HepG2 (cell line): ENCODE measurements around the gene PSMC3IP. TPM values are rescaled to one million over a fixed set of nuclear protein-coding genes. Genes with fewer than 3 reads are reported as not detected.

Source experiments
- ASH2L ChIP-seq: fragments of 300-600, 200-600 bp; sonication (generic); IDR thresholded peaks from 2 replicates; pipeline ENCODE4 v1.7.0; 2017; ENCODE audit warnings: low read depth, mild to moderate bottlenecking, moderate library complexity, mixed read lengths, low read length; ENCODE audit not compliant: insufficient read length
- BORCS8-MEF2B ChIP-seq: sonication (generic); formaldehyde crosslinking; IDR thresholded peaks from 2 replicates; pipeline ENCODE4 v1.8.0; 2022; ENCODE audit warnings: mild to moderate bottlenecking, missing genetic modification reagents
- CHD2 ChIP-seq: IDR thresholded peaks from 2 replicates; pipeline ENCODE4 v1.6.1; 2011; ENCODE audit warnings: low read depth, low read length, improper control_type of control experiment
- ELF3 ChIP-seq: IDR thresholded peaks from 2 replicates; pipeline ENCODE4 v1.6.1; 2016; ENCODE audit warnings: missing genetic modification reagents, missing compliant biosample characterization
- ETV6 ChIP-seq: sonication (generic); formaldehyde crosslinking; conservative IDR thresholded peaks from 2 replicates; pipeline ENCODE4 v1.4.0; 2020; ENCODE audit warnings: missing genetic modification reagents
- GFI1 ChIP-seq: sonication (generic); formaldehyde crosslinking; IDR thresholded peaks from 2 replicates; pipeline ENCODE4 v1.5.0; 2020; ENCODE audit warnings: missing genetic modification reagents, mild to moderate bottlenecking, borderline replicate concordance
- KLF15 ChIP-seq: sonication (generic); formaldehyde crosslinking; IDR thresholded peaks from 2 replicates; pipeline ENCODE4 v1.8.1; 2023; ENCODE audit warnings: borderline replicate concordance, mild to moderate bottlenecking, inconsistent platforms, missing genetic modification reagents, mixed read lengths
- MAZ ChIP-seq, 2 experiments: sonication (generic) in 1 of 2; formaldehyde crosslinking in 1 of 2; IDR thresholded peaks; 2 replicates each; pipeline versions ENCODE4 v1.5.0 to v1.6.1; 2012 to 2020; ENCODE audit warnings: low read depth in 2 of 2, mild to moderate bottlenecking in 2 of 2, borderline replicate concordance in 1 of 2, improper control_type of control experiment in 1 of 2, low read length in 1 of 2, missing genetic modification reagents in 1 of 2, moderate library complexity in 1 of 2
- NFATC3 ChIP-seq: sonication (generic); formaldehyde crosslinking; IDR thresholded peaks from 2 replicates; pipeline ENCODE4 v1.5.1; 2020; ENCODE audit warnings: mild to moderate bottlenecking, missing genetic modification reagents
- SALL1 ChIP-seq: sonication (generic); formaldehyde crosslinking; IDR thresholded peaks from 2 replicates; pipeline ENCODE4 v1.8.0; 2022; ENCODE audit warnings: mild to moderate bottlenecking, missing genetic modification reagents
- TBL1XR1 ChIP-seq: fragments of 150-350 bp; IDR thresholded peaks from 2 replicates; pipeline ENCODE4 v1.6.1; 2014; ENCODE audit warnings: borderline replicate concordance, low read length; ENCODE audit not compliant: partially characterized antibody
- ZBTB20 ChIP-seq: sonication (generic); formaldehyde crosslinking; IDR thresholded peaks from 2 replicates; pipeline ENCODE4 v1.8.1; 2023; ENCODE audit warnings: missing genetic modification reagents, low read depth, mild to moderate bottlenecking, borderline replicate concordance
- ZNF317 ChIP-seq: sonication (generic); formaldehyde crosslinking; IDR thresholded peaks from 2 replicates; pipeline ENCODE4 v1.5.0; 2020; ENCODE audit warnings: mild to moderate bottlenecking, missing genetic modification reagents
- ZNF562 ChIP-seq: sonication (generic); formaldehyde crosslinking; IDR thresholded peaks from 2 replicates; pipeline ENCODE4 v1.8.0; 2022; ENCODE audit warnings: missing genetic modification reagents, borderline replicate concordance
- ZNF607 ChIP-seq: sonication (generic); formaldehyde crosslinking; IDR thresholded peaks from 2 replicates; pipeline ENCODE4 v1.5.1; 2020; ENCODE audit warnings: missing genetic modification reagents, mild to moderate bottlenecking, borderline replicate concordance
- ZNF773 ChIP-seq: sonication (generic); formaldehyde crosslinking; IDR thresholded peaks from 2 replicates; pipeline ENCODE4 v1.4.0; 2020; ENCODE audit warnings: missing genetic modification reagents, borderline replicate concordance
- ZNF790 ChIP-seq: sonication (generic); formaldehyde crosslinking; IDR thresholded peaks from 2 replicates; pipeline ENCODE4 v1.8.0; 2022; ENCODE audit warnings: missing genetic modification reagents, mild to moderate bottlenecking, borderline replicate concordance
- polyA plus RNA-seq, 8 experiments: library from polyadenylated mRNA; depleted of rRNA in 3 of 8; stranded (reverse) in 7 of 8; unstranded in 1 of 8; fragments of >200 nt; fragmentation: Illumina TruSeq in 4 of 8; extraction: Trizol in 4 of 8; gene quantifications; 2 replicates each; pipeline versions ENCODE4 v1.2.1 to v1.2.3, GENCODE V29; 2011 to 2016; ENCODE audit warnings: low read depth in 4 of 8, missing spikeins in 1 of 8, mixed read lengths in 1 of 8; ENCODE audit not compliant: insufficient read depth in 1 of 8
- total RNA-seq, 5 experiments: library from RNA; depleted of rRNA; stranded (reverse); fragments of >200 nt; fragmentation: Illumina TruSeq; extraction: Trizol; gene quantifications; 2 replicates each; pipeline ENCODE4 v1.2.3, GENCODE V29; 2016; ENCODE audit warnings: low read depth in 1 of 5
- TF ChIP-seq, protein P1 (sequence below), 2 experiments: sonication (generic) in 1 of 2; formaldehyde crosslinking in 1 of 2; IDR thresholded peaks; 2 replicates each; pipeline versions ENCODE4 v1.5.1 to v1.6.1; 2011 to 2020; ENCODE audit warnings: borderline replicate concordance in 1 of 2, low read depth in 1 of 2, low read length in 1 of 2, mild to moderate bottlenecking in 1 of 2, missing genetic modification reagents in 1 of 2, moderate library complexity in 1 of 2
- TF ChIP-seq, protein P2 (sequence below): sonication (generic); formaldehyde crosslinking; IDR thresholded peaks from 2 replicates; pipeline ENCODE4 v1.9.0; 2021; ENCODE audit warnings: missing genetic modification reagents, borderline replicate concordance
- TF ChIP-seq, protein P3 (sequence below): sonication (generic); formaldehyde crosslinking; IDR thresholded peaks from 2 replicates; pipeline ENCODE4 v1.4.0; 2020; ENCODE audit warnings: missing genetic modification reagents
- TF ChIP-seq, protein P4 (sequence below): sonication (generic); formaldehyde crosslinking; IDR thresholded peaks from 2 replicates; pipeline ENCODE4 v1.8.0; 2022; ENCODE audit warnings: mild to moderate bottlenecking, missing genetic modification reagents, moderate library complexity

Gene PSMC3IP
- total and polyA plus RNA-seq, 2 of the 13 experiments (the other 11 are each of a cell fraction or from before 2014, with no cell fraction given) = 6.5 to 22.4 TPM

DNA sequence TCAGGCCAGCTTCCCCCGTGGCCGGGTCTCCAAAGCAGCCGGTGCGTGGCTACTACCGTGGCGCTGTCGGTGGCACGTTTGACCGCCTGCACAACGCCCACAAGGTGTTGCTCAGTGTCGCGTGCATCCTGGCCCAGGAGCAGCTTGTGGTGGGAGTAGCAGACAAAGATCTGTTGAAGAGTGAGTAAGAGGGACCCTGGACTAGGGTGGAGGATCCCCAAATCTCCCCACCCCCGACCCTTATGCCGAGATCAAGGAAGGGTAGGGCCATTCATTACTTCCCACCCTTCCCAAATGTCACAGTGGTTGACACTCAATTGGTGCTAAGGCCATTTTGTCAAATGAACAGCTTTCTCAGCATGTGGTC lies 14.4 kb downstream of the PSMC3IP start (continued):
- 0 out of 2 replicates have a peak, but pooled peaks have one; percentile 62 for TF ChIP-seq KLF15 (CRISPR knock-in tag)
- TF ChIP-seq, protein P1, sequence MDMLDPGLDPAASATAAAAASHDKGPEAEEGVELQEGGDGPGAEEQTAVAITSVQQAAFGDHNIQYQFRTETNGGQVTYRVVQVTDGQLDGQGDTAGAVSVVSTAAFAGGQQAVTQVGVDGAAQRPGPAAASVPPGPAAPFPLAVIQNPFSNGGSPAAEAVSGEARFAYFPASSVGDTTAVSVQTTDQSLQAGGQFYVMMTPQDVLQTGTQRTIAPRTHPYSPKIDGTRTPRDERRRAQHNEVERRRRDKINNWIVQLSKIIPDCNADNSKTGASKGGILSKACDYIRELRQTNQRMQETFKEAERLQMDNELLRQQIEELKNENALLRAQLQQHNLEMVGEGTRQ (IDR thresholded peaks at IDR 0.05; ENCODE audit: low read depth, low read length) = 0 out of 2 replicates have a peak, but pooled peaks have one; percentile 7
- TF ChIP-seq, protein P1 (CRISPR knock-in tag; IDR thresholded peaks at IDR 0.05; ENCODE audit: borderline replicate concordance) = no peak
- 0 out of 2 replicates have a peak, but pooled peaks have one; percentile 34 for TF ChIP-seq ZNF773 (CRISPR knock-in tag)
- TF ChIP-seq ZNF562 (CRISPR knock-in tag) = no peak
- no peak for TF ChIP-seq ETV6 (CRISPR knock-in tag)
- no peak for TF ChIP-seq CHD2
- no peak for TF ChIP-seq BORCS8-MEF2B (CRISPR knock-in tag)
- no peak for TF ChIP-seq ZNF607 (CRISPR knock-in tag)
- TF ChIP-seq, protein P2, sequence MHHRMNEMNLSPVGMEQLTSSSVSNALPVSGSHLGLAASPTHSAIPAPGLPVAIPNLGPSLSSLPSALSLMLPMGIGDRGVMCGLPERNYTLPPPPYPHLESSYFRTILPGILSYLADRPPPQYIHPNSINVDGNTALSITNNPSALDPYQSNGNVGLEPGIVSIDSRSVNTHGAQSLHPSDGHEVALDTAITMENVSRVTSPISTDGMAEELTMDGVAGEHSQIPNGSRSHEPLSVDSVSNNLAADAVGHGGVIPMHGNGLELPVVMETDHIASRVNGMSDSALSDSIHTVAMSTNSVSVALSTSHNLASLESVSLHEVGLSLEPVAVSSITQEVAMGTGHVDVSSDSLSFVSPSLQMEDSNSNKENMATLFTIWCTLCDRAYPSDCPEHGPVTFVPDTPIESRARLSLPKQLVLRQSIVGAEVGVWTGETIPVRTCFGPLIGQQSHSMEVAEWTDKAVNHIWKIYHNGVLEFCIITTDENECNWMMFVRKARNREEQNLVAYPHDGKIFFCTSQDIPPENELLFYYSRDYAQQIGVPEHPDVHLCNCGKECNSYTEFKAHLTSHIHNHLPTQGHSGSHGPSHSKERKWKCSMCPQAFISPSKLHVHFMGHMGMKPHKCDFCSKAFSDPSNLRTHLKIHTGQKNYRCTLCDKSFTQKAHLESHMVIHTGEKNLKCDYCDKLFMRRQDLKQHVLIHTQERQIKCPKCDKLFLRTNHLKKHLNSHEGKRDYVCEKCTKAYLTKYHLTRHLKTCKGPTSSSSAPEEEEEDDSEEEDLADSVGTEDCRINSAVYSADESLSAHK = no peak
- no peak for TF ChIP-seq MAZ (IDR thresholded peaks at IDR 0.05; ENCODE audit: borderline replicate concordance, low read depth, low read length)
- 0 out of 2 replicates have a peak, but pooled peaks have one; percentile 14 for TF ChIP-seq MAZ (CRISPR knock-in tag; IDR thresholded peaks at IDR 0.05; ENCODE audit: low read depth)
- TF ChIP-seq, protein P3, sequence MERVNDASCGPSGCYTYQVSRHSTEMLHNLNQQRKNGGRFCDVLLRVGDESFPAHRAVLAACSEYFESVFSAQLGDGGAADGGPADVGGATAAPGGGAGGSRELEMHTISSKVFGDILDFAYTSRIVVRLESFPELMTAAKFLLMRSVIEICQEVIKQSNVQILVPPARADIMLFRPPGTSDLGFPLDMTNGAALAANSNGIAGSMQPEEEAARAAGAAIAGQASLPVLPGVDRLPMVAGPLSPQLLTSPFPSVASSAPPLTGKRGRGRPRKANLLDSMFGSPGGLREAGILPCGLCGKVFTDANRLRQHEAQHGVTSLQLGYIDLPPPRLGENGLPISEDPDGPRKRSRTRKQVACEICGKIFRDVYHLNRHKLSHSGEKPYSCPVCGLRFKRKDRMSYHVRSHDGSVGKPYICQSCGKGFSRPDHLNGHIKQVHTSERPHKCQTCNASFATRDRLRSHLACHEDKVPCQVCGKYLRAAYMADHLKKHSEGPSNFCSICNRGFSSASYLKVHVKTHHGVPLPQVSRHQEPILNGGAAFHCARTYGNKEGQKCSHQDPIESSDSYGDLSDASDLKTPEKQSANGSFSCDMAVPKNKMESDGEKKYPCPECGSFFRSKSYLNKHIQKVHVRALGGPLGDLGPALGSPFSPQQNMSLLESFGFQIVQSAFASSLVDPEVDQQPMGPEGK (CRISPR knock-in tag) = no peak
- TF ChIP-seq ASH2L = no peak
- TF ChIP-seq GFI1 = no peak
- no peak for TF ChIP-seq TBL1XR1
- no peak for TF ChIP-seq ELF3 (CRISPR knock-in tag)
- TF ChIP-seq, protein P4, sequence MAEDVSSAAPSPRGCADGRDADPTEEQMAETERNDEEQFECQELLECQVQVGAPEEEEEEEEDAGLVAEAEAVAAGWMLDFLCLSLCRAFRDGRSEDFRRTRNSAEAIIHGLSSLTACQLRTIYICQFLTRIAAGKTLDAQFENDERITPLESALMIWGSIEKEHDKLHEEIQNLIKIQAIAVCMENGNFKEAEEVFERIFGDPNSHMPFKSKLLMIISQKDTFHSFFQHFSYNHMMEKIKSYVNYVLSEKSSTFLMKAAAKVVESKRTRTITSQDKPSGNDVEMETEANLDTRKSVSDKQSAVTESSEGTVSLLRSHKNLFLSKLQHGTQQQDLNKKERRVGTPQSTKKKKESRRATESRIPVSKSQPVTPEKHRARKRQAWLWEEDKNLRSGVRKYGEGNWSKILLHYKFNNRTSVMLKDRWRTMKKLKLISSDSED (CRISPR knock-in tag) = no peak
- no peak for TF ChIP-seq ZNF317 (CRISPR knock-in tag)
- no peak for TF ChIP-seq SALL1
- peak; percentile 44; the same call in 1 of the 2 replicates for TF ChIP-seq NFATC3
- TF ChIP-seq ZNF790 (CRISPR knock-in tag) = no peak
- no peak for TF ChIP-seq ZBTB20 (CRISPR knock-in tag)
